Medulla oblongata (tissue), 1 donor: ENCODE data around the gene SPDYC.
"Not testable (repeated sequence)": the region's sequence is repeated elsewhere in the genome, so short reads cannot be mapped to it uniquely, and the experiment has no call there.

Source experiments
- DNase-seq: peaks from one replicate; pipeline ENCODE4 v3.0.0-alpha.2; 2015; ENCODE audit errors: extremely low spot score

Gene SPDYC

GRCh38 chr11:65169164-65169641, 830 bp upstream of the SPDYC start:
- no peak for DNase-seq

- DNase-seq = no peak
Observed at GRCh38 chr11:65172600-65172999, 2.6 kb downstream of the SPDYC start.

GRCh38 chr11:65174571-65175010, 4.6 kb downstream of the SPDYC start:
- DNase-seq = not testable (repeated sequence)

DNA sequence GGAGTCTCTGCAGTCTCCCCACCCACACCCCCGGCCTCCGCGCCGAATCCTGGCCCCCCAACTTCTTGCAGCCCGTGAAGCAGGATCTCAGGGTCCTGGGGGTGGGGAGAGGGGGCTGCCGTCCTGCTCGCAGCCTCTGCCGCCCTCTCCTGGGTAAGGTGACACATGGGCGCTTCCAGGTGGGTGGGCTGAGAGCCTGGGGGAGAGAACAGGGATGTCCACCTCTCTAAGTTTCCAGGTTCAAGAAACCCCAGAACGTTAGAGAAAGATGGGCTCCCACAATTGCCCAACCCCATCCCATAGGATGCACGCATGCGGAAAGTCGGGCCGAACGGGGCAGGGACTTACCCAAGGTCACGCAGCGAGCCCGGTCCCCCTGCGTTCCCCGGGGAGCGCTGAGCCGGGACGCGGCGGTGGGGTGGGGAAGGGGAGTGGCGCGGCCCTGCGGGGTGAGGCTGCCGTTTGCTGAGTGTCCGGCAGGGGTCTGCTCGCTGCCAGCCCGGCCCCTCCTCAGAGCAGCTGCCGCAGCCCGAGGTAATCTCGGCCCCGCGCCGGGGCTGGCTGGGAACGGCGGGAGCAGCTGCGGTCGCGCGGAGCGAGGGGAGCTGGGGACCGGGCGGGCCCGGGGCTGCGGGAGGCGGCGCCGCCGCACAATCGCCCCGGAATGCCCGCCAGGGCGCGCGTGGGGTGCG, 11.0 kb downstream of the SPDYC start:
- DNase-seq = no peak

GRCh38 chr11:65181569-65182257, 11.7 kb downstream of the SPDYC start, which contains the start of gene CAPN1:
TSS of gene CAPN1 (plus strand) at chr11:65181928. CDS start at chr11:65182702, 774 bp downstream.
- peak; percentile 30 for DNase-seq

DNA sequence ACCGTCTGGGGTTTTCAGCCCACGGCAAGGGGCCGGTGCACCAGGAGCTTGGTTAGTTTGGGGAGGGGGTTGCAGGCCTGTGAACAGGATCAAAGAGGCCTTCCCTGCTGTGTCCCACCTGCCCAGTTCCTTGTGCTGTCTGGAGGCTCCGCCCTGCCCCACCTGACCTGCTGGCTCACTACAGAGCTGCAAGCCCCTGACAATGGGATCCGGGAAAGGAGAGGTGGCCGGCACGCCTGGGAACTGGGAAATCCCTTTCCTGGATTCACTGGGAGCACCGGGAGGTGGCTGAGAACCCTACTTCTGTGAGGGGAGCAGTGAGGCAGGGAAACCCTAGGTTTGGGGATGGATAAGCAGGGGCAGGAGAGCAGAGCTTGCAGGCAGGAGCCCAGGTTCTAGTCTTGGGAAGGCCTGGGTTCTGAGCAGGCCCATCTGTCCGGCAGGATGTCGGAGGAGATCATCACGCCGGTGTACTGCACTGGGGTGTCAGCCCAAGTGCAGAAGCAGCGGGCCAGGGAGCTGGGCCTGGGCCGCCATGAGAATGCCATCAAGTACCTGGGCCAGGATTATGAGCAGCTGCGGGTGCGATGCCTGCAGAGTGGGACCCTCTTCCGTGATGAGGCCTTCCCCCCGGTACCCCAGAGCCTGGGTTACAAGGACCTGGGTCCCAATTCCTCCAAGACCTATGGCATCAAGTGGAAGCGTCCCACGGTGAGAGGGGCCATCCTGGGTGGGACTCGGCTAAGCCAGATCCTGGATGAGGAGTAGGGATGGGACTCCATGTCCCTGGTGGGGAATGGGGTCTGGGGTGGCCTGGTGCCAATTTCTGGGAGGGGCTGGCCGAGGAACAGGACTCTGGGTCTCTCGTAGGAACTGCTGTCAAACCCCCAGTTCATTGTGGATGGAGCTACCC, 12.5 kb downstream of the SPDYC start:
- DNase-seq = no peak

GRCh38 chr11:65183201-65183891, 13.3 kb downstream of the SPDYC start:
- DNase-seq = no peak

- no peak for DNase-seq
Observed at GRCh38 chr11:65184146-65184545, 14.1 kb downstream of the SPDYC start.

DNA sequence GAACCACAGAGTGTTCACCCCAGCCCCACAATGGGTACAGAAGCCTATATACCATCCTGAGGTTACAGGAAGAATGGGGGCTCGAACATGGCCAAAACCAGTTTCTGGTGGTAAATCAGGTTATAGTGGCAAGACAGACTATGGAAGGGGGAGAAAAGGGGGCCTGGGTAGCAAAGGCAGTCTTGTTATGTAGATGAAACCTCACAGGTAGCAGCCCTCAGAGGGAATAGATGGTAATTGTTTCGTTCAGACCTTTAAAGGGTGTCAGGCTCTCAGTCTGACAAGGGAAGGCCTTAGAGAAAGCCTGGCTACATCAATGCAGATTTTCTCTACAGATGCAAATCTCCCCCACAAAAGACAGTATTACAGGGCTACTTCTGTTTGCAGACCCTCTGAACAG, 15.1 kb downstream of the SPDYC start:
- DNase-seq = no peak

GRCh38 chr11:65185869-65186341, 15.9 kb downstream of the SPDYC start:
- DNase-seq = no peak

DNA sequence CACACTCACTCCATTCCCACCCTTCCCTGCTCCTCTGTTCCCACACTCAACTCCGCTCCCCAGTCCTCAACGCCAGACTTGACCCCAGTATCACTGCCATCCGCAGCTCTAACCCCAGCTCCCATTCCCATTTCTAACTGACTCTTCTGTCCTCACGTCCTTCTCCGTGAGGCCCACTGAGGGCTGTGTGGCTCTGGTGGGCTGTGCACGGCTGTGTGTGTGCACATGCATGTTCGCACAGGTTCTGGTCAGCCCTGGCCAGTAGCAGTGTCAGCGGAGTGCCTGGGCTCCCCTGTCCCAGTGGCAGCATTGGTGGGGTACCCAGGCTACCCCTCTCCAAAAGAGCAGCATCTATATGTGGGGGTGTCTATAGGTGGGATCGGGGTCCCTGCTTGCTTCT, 16.7 kb downstream of the SPDYC start:
- DNase-seq = no peak

DNA sequence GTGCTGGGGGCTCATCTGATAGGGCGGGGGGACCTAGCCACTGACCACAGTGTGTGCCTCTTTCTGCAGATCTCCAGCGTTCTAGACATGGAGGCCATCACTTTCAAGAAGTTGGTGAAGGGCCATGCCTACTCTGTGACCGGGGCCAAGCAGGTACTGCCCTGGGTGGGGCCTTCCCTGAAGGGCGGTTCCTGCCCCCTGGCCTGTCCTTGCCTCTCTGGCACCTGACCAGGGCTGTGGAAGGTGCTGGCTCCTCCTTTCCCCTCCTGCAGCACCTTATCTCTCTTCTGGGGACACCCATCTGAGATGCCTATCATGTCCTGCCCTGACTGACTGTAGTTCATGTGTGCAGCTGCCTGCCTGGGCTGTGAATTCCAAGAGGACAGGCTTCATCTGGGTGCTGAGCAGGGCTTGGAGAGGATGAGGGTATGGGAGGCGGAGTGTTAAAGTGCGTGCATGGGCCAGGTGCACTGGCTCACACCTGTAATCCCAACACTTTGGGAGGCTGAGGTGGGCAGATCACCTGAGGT, 17.2 kb downstream of the SPDYC start:
- DNase-seq = no peak

GRCh38 chr11:65187971-65188461, 18.0 kb downstream of the SPDYC start:
- DNase-seq = no peak

DNA sequence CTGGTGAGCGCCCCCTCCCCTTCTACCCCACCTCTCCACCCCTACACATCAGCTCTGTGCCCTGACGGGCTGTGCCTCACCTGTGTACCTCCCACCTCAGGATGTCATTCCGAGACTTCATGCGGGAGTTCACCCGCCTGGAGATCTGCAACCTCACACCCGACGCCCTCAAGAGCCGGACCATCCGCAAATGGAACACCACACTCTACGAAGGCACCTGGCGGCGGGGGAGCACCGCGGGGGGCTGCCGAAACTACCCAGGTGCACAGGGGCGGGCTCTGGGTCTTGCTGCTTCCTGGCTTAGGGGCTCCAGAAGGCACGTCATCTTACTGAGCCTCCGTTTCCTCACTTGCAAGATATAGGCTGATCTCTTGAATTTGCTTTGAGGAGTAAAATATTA, 18.5 kb downstream of the SPDYC start:
- no peak for DNase-seq

DNA sequence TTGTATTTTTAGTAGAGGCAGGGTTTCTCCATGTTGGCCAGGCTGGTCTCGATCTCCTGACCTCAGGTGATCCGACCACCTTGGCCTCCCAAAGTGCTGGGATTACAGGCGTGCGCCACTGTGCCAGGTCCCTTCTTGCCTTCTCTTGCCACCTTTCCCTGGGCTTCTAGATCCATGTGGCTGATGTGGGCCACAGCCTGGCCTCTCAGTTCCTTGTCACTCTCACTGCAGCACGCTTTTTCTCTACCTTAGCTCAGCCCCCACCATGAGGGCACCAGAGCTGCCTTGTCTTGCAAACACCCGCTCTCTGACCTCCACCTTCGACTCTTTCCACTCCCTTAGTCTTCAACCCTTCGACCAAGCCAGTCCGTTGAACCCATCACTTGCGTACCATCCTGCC, 19.2 kb downstream of the SPDYC start:
- DNase-seq = no peak

DNA sequence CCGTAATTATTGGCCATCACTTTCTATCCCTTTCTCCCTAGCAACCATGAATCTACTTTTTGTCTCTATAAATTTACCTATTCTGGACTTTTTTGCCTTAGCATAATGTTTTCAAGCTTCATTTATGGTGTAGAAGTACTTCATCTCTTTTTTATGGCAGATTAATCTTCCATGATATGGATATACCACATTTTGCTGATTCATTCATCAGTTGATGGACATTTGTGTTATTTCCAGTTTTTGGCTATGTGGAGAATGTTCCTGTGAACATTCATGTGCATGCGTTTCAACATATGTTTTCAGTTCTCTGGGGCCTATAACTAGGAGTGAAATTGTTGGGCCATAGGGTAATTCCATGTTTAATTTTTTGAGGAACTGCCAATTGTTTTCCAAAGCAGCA, 24.5 kb downstream of the SPDYC start:
- DNase-seq = no peak

- no peak for DNase-seq
Observed at GRCh38 chr11:65204143-65204542, 34.1 kb downstream of the SPDYC start.

GRCh38 chr11:65204646-65205601, 34.9 kb downstream of the SPDYC start:
- DNase-seq = peak; percentile 75

- no peak for DNase-seq
Observed at GRCh38 chr11:65205602-65205967, 35.6 kb downstream of the SPDYC start.

- DNase-seq = no peak
Observed at GRCh38 chr11:65206441-65206841, 36.4 kb downstream of the SPDYC start.
